Stimulated activated CD4-positive, alpha-beta T cell treated with anti-CD3 and anti-CD28 coated beads, Interleukin-1b, Interleukin-23, amount 100 ng/mL, for 4 hours (primary cell): ENCODE results near the gene DAZAP2.

Experiments used
- DNase-seq, 2 donors: peaks; one replicate each; pipeline ENCODE4 v3.0.0-alpha.2; 2020; ENCODE audit warnings: low read depth in 2 of 2

Gene DAZAP2, protein sequence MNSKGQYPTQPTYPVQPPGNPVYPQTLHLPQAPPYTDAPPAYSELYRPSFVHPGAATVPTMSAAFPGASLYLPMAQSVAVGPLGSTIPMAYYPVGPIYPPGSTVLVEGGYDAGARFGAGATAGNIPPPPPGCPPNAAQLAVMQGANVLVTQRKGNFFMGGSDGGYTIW

DNA sequence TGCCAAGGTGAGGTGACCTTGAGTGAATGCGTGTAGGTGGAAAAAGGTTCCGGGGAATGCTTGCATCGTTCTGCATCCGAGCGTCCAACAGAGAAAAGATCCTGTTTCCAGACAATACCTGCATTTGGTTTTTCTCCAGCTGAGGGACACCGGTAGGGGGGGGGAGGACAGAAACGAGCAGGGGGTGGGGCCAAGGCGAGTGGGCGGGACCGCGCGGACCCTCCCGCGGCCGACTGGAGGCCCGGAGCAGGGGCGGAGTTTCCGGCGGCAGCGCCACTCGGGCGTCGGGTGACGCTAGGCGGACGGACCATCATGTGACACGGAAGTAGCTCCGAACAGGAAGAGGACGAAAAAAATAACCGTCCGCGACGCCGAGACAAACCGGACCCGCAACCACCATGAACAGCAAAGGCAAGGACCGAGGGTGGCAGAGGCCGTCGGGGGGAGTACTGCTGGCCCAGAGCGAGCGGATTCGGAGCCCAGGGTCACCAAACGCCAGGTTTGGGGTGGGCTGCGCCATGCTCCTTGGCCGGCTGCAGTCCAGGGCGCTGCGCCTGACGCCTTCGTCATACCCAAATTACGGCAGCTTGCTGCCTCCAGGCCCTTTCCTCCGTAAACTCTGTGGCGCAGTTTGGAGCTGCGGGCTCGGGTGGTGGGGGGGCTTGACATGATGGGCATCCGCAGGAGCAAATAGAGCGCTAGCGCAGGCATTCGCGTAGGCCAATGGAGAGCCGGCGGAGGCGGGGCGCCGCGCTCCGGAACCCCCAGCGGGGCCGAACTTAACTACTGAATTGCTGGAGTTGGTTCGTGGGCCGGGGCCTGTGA is at the start of gene DAZAP2:
Gene DAZAP2 (plus strand): TSS at position 317 of the 825 bp plus-strand sequence. CDS start 82 bp downstream, at position 399.
- DNase-seq, result peak; percentile 87 to 96

DNA sequence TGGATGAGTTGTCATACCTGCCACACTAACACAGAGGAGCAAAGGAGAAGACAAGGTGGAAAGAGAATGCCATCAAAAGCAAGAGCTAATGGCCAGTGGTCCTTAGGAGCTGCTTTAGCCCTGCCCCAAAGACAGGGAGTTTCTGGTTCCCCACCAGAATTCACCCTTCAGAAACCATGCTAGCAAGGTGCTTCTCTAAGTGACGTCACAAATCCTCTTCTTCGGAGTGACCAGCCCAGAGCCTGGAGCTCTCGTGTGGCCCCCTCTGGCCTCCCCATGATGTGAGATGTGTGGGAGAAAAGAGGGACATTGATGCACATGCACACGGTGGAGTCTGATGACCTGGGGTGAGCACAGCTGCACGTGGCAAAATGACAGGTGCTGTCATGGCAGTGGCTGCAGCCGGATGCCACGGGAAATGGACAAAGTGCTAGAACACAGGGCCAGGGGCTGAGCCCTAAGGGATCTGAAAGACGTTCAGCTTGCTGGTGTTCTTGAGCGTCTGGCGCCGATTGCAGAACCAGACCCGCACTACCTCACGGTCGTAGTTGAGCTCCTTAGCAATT is 48.8 kb upstream of the DAZAP2 start:
- no peak for DNase-seq

DNA sequence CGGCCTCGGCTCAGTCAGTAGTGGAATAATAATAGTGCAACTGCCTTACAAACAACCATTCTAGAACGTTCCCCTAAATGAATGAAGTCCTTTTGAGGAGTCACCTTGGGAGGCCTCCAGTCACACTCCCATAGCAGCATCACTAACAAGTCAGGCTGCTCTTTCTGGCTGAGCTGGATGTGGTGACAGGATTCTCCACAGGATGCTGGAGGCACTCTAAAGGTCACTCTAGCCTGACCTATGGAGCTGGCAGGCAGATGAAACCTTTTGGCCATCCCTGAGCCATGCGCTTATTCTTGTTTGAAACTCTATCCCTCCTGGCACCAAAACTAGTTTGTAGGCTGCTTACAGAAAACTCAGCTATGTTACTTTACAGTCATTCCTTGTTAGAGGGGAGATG is 47.8 kb upstream of the DAZAP2 start:
- no peak for DNase-seq

DNA sequence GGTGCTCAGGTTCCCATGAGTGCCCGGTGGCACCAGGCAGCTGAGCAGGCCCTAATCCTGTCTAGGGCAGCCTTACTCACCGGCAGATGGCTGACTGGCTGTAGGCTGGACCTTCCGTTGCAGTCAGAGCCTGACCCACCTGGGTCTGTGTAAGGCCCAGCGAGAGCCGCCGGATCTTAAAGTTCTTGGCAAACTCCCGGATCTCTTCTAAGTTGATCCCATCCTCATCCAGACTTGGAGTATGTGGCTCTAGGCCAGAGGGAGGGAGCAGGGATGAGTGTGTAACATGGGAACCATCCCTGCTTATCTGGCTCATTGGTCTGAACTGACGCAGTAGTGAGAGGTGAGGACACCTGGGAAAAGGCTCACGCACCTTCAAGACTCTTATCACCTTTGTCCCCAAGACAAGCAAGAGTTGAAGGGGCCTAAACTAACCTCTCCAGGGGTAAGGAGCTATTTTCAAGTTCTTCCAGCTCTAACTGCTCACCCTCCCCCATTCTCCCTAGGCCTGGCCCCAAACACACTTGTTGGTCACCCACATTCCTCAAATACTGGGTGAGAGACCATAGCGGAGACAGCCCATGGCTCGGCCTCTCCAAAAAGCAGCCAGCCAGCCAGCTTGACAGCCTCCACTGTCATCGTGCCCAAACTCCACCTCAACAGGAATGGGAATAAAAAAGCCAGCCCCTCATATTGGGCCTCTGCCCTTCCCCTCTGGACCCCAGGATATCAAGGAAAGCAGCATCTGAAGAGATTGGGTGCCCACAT is 46.9 kb upstream of the DAZAP2 start:
- DNase-seq, result no peak

DNA sequence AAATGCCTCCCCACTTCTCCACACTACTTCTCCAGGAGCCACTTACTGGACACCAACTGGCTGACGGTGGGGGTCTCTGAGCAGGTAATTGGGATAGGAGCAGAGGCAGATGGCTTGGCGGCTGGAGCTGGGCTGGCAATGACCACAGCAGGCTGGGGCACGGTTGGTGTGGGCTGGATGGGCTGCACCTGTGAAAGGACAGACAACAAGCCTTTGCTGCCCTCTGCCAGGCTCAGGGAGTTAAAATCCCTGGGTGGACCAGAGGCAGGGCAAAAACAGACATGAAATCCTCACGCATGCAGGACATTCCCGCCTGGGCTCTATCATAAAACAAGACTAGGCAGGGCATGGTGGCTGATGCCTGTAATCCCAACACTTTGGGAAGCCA is 46.3 kb upstream of the DAZAP2 start:
- DNase-seq, result no peak

DNA sequence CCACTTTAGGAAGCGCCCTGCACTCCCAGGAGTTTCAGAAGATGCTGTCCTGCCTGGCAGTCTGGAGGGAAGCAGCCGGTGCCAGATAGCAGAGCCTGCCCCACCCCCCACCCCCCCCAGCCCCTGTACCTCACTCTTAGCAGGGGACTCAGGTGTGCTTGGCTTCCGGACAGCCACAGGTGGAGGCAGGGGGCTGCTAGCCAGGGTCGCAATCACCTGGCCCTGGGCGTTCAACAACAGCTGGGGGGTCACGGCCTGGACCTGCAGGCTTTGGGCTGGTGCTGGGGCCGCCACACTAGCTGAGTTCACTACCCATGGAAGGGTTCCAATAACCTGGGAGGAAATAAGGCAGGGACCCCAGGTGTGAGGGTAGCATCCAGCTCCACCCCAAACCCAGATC is 42.8 kb upstream of the DAZAP2 start:
- no peak for DNase-seq

DNA sequence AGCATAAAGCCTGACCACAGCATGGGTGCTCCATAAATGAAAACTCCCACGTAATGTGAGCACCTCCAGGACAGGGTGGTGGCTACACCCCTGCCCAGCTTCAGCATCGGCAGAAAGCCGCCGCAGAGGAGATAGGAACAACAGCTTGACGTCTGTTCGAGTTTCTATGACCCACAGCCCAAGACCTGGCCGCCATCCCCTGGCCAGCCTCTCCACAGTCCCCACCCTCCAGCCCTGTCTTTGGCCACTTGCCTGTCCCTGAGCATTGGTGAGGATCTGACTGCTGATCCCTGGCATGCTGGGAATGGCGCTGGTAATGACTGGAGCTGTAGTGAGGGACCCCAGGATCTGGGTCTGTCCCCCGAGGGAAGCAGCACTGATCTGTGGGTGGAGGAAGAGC is 42.1 kb upstream of the DAZAP2 start:
- DNase-seq, result no peak

DNA sequence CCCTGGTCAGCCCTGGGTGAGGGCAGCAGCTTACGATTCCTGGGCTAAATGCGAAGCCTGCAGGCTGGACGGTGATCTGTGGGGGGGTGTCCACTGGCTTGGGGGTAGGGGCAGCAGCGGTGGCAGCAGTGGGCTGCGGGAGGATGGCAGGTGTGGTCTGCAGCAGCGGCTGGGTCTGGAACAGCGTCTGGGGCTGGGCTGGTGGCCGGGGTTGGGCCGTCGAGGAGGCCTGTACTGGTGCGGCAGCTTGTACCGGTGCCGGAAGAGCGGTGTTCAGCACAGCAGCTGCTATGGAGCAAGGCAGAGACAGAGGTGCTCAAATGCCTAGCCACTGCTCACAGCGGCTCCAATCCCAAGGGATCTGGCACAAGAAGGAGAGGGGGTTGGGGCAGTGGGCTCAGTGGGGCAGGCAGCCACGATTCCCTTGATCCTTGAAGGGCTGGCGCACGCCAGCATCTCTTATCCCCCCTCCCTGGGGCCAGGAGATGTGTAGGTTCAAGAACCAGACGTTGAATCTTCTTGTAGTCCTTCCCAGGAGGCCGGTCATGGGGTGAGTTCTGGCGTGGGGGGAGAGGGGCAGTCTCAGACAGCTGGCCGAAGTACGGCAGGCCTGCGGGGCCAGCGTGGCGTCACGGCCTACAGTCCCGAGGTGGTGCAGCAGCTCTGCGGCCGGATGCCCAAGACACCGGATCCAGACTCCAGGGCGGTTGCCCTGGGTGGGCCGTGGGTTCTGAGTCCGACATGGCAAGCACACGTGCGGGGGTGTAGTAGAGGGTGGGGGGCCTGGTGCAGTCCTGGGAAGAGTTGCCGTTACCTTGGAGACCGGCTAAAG is 40.7 kb upstream of the DAZAP2 start:
- DNase-seq, result no peak

DNA sequence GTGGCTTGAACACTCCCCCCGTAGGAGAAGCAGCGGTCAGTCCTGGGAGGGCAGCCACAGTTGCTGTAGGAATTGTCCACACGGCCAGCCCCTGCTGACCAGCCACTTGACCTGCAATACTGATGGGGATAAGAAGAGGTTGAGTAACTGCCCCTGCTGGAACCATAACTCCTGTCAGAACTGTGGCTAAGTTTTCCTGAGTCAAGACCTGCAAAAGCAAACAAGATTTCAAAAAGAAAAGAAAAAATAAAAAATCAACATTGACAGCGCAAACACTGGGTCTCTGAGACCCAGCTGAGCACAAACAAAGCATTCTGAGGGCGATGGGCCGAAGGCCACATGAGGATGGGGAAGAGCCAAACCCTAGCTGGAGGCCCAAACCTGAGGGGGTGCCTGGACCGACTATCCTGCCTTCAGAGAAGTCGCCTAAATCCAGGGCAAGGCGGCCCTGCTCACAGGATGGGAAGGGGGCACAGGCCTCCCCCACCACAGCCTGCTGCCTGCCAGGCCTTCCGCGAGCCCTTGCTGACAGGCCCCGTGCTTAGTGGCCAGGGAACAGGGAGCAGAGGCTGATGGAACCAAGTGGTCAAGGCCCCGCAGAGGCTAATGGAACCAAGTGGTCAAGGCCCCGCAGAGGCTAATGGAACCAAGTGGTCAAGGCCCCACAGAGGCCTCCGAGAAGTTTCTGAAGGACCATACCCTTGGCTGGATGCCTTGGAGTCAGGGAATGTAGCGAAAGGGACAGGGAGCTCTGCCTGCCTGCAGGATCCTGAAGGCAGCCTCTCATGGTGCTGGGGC is 39.9 kb upstream of the DAZAP2 start:
- no peak for DNase-seq

DNA sequence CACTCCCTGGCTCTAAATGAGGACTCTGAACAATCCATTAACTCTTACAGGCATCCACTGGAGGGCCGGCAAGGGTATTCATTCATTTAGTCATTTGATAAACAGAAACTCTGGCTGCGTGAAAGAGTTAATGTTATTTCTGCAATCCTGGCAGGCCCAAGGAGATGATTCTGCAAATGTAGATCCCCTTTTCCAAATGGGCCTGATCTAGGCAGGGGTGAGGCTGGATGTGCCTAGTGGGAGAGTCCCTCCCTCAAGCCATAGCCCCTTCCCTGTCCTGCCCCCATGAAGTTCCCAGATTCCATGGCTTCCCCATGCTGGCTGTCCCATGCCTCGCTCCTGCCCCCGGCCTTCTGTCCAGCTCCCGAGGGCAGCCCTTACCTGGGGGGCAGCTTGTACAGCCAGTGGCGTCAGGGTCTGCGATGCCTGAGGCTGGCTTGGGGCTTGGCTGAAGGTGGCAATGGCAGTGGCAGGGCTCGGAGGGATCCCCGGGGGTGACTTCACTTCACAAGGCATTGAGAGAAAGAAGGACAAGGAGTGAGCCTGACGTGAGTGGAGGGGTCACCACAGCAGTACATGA is 39.2 kb upstream of the DAZAP2 start:
- DNase-seq, result no peak

DNA sequence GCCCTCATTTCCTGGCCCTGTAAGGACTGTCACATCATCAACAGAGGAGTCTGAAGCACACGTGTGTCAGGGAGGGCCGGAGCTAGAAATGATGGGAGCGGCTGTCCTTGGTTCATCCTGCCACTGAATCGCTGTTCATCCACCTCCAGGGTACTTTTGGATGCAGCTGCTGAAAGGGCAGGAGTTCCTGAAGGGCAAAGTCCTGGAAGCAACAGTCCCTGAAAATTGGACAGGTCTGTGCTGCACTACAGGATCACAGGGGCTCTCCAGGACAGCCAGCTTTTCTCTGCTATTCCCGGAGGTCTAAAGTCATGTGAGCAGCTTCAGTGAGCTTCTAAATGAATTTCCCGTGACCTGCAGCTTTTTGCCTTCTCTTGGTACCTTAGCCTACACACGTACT is 38.5 kb upstream of the DAZAP2 start:
- no peak for DNase-seq

DNA sequence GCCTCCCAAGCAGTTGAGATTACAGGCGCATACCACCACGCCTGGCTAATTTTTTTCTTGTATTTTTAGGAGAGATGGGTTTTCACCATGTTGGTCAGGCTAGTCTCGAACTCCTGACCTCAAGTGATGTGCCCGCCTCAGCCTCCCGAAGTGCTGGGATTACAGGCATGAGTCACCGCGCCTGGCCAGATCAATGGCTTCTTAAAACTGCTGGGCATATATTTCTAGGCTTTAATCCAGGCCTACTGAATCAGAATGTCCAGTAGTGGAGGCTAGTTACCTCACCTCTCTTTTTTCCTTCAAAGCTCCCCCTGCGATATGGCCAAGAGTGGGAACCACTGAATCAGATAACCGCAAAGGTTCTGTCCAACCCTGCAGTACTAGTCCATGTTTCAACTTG is 37.8 kb upstream of the DAZAP2 start:
- DNase-seq, result no peak

DNA sequence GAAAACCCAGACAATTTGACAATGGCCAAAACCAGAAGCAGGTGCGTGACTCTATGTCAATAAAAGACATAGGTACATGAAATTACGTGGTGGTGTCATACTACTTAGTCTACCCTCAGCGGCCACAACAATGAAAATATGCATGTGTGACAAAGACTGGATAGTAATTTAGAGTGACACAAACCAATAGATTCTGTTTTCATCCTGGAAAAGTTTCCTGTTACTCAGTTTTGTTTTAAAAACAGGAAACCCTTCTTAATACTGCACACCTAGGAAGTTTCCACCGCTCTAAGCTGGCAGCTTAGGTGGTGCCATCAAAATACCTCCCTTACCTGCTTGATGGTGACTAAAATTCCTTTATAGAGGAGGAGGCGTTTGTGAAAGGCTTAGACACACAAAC is 35.9 kb upstream of the DAZAP2 start:
- DNase-seq, result no peak

DNA sequence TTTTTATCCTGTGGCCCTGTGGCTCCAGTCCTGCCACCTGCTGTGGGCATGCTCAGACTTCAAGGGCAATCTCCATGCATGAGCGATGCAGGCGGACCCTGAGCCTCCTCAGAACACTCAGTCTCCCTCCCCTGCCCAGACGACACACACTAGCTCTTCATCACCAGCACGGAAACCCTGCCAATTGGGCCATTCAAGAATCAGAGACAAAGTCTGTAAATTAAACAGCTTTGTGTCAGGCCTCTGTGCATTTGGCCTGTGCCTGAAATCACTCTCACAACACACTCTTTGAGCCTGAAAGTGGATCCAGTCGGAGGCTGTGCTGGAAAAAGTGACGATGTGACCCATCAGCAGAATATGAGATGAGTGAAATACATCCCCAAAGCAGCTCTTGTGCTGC is 33.3 kb upstream of the DAZAP2 start:
- no peak for DNase-seq

DNA sequence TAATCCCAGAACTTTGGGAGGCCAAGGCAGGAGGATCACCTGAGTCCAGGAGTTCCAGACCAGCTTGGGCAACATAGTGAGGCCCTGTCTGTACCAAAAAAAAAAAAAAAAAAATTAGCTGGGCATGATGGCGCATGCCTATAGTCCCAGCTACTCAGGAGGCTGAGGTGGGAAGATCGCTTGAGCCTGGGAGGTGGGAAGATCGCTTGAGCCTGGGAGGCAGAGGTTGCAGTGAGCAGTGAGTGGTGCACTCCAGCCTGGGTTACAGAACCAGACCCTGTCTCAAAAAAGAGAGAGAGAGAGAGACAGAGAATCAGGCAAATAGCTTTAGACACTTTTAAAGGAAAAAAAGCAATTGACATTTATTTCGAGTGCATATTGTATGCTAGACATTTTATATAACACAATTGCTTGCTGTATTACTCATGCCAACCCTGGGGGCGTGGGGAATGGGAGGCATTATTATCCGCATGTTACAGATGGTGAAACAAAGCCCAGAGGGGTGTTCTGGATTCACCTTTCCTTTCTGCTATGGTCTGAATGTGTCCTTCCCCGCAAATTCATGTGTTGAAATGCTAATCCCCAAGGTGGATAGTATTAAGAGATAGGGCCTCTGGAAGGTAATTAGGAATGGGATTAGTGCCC is 30.5 kb upstream of the DAZAP2 start:
- no peak for DNase-seq

DNA sequence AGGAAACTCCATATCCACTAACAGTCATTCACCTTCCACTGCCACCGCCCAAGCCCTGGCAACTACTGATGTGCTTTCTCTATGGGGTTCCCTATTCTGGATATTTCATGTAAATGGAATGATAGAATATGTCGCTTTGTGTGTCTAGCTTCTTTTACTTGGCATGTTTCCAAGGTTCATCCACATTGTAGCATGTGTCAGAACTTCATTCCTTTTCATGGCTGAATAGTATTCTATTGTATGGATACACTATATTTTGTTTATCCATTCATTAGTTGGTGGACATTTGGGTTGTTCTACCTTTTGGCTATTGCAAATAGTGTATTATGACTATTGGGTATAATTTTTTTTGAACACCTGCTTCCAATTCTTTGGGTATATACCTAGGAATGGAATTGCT is 29.4 kb upstream of the DAZAP2 start:
- DNase-seq, result no peak

DNA sequence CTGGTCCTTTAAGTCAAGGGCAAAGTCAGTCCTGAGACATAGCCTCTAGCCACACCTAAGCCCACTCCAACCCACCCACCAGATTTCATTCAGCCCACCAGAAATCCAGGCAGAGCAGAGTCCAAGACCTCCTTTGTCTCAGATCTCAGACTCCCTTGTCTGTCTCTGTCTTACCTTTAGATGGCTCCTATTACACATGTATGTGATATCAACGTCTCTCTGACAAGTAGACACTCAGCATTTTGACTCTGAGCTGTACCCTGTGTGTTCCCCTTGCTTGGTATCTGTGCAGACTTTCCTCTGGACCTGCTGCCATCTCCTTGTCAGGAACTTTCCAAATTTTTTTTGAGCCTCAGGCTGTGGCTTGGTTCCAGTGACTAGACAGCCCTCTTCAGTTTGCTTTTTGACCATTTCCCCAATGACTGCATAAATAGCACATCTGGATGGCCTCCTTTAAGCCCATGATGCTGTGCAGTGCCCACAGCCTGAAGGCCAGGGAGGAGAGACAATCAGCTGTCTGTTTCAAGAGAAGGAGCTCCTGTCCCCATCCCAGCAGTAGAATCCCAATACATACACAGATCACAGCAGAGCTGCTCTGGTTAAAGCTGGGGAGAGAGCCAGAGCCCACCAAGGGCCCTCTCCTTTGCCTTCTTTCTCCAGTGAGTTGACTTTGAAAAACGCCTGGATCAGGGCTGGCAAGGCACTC is 27.8 kb upstream of the DAZAP2 start:
- no peak for DNase-seq

DNA sequence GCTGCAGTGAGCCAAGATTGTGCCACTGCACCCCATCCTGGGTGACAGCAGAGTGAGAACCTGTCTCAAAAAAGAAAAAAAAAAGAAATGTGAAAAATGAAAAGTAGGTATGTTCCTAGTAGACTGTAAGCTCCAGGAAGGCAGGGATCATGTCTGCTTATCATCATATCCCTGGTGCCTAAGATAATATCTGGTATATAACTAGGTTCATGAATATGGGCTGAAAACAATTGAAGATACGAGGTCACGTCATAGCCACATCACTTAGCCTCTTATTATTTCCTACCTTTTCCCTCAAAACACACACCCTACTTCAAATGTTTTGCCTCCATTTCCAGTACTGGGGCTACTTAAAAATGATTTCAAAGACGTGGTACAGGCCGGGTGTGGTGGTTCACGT is 23.7 kb upstream of the DAZAP2 start:
- no peak for DNase-seq

DNA sequence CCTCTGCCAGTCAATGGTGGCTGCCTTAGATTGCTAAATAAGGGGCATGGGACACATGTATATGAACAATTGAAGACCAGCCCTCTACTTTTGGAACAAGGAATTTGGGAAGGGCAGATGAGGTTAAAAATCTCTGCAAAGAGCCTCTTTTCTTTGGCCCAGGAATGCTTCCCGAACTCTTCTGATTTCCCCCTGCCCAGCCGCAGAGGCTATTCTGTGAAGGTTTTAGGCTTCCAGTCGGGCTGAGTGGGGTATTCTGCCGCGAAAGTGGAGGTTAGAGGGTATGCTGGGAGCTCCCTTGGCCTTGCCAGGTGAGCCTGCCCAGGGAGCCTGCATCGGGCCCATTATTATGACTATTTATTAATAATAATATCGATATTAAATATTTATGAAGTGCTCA is 22.0 kb upstream of the DAZAP2 start:
- DNase-seq, result no peak
